ENCODE data around the gene URI1.
"Not testable (repeated sequence)": the region's sequence is repeated elsewhere in the genome, so short reads cannot be mapped to it uniquely, and the experiment has no call there.

URI1 gene

GRCh38 chr19:30020189-30020588 is 78.2 kb downstream of the URI1 start:
- DNase-seq: no peak

GRCh38 chr19:30022659-30023058 is 80.6 kb downstream of the URI1 start:
- DNase-seq: no peak

- DNase-seq: no peak
These were observed 81.3 kb downstream of the URI1 start for GRCh38 chr19:30023330-30023729.

GRCh38 chr19:30024091-30024490 is 82.1 kb downstream of the URI1 start:
- DNase-seq: no peak

GRCh38 chr19:30026933-30027332 is 84.9 kb downstream of the URI1 start:
- DNase-seq: no peak

GRCh38 chr19:30028118-30028991 is 86.3 kb downstream of the URI1 start:
- no peak for DNase-seq

GRCh38 chr19:30028992-30029343 is 86.9 kb downstream of the URI1 start:
- no peak for DNase-seq

- DNase-seq: no peak
These were observed 87.9 kb downstream of the URI1 start for GRCh38 chr19:30029721-30030510.

- DNase-seq: no peak
These were observed 92.3 kb downstream of the URI1 start for GRCh38 chr19:30034321-30034720.

GRCh38 chr19:30036154-30037129 is 94.4 kb downstream of the URI1 start:
- no peak for DNase-seq

- DNase-seq: no peak
These were observed 95.8 kb downstream of the URI1 start for GRCh38 chr19:30037835-30038234.

GRCh38 chr19:30041931-30042330 is 99.9 kb downstream of the URI1 start:
- DNase-seq: not testable (repeated sequence)

GRCh38 chr19:30043008-30043407 is 101.0 kb downstream of the URI1 start:
- not testable (repeated sequence) for DNase-seq

- DNase-seq: no peak
These were observed 102.5 kb downstream of the URI1 start for GRCh38 chr19:30044273-30045248.

GRCh38 chr19:30046522-30046921 is 104.5 kb downstream of the URI1 start:
- peak in 9 of 56 donors; percentile 17 to 52 (median 36) for DNase-seq

- peak in 1 of 56 donors; percentile 17 for DNase-seq
These were observed 105.4 kb downstream of the URI1 start for GRCh38 chr19:30047432-30047831.

GRCh38 chr19:30049226-30049625 is 107.2 kb downstream of the URI1 start:
- peak in 7 of 56 donors; percentile 15 to 45 (median 39) for DNase-seq

- DNase-seq: no peak
These were observed 108.0 kb downstream of the URI1 start for GRCh38 chr19:30049846-30050667.

Data from nucleus accumbens (tissue), 56 donors.